Measurements from ENCODE around the gene NLRC5. TPM values are rescaled to one million over a fixed set of nuclear protein-coding genes. Genes with fewer than 3 reads are reported as not detected.
"Not testable (repeated sequence)": the region's sequence is repeated elsewhere in the genome, so short reads cannot be mapped to it uniquely, and the experiment has no call there.

The NLRC5 gene
- total RNA-seq, 1 donor from 2014 or later, result 9.8 TPM

DNA sequence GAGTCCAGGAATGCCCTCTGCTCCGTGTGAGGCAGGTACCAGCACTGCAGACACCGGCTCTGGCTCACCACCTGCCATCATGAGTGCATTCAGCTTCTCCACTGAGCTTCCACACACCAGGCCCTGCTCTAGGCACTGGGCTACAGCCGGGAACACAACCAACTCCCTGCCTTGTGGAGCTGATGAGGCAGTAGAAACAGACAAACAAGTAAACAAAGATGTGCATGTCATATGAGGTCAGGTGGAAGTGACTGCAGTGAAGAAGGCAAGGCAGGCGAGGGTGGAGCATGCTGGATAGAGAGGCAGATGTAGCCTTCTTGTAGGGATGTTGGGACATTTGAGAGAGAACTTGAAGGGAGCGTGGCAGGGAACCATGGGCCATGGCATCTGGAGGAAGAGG, 5.0 kb downstream of the NLRC5 start:
- intact Hi-C loops (cut with micrococcal nuclease), result no loop called here
- ATAC-seq, result no peak
- DNase-seq, result no peak

- ATAC-seq (no peak), DNase-seq (no peak)
- intact Hi-C loops (cut with micrococcal nuclease), result no loop called here
Observed at GRCh38 chr16:56995136-56995805, 5.9 kb downstream of the NLRC5 start.

DNA sequence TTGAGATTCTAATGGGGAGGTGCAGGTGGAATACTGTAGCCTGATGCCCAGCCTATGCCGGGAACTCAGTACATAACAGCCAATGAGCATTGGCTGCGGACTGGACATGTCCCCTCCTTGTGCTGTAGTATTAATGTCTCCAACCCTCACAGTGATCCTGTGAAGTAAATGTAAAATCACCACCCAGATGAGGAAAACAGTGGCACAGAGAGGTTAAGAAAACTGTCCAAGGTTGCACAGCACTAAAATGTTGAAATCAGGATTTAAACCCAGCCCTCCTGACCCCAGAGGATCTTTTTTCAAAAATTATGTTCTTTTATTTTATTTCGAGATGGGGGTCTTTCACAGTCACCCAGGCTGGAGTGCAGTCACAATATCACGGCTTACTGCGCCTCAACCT, 7.9 kb downstream of the NLRC5 start:
- DNase-seq (no peak), ATAC-seq (no peak)
- intact Hi-C loops (cut with micrococcal nuclease), result no loop called here

- intact Hi-C loops (cut with micrococcal nuclease), result no loop called here
Observed at GRCh38 chr16:56997931-56998330, 8.6 kb downstream of the NLRC5 start.

GRCh38 chr16:56998352-56998751, 9.0 kb downstream of the NLRC5 start:
- intact Hi-C loops (cut with micrococcal nuclease), result no loop called here
- no peak for ATAC-seq

More at GRCh38 chr16:56997931-56998330, 8.6 kb downstream of the NLRC5 start:
- no peak for ATAC-seq
- DNase-seq, result no peak

DNA sequence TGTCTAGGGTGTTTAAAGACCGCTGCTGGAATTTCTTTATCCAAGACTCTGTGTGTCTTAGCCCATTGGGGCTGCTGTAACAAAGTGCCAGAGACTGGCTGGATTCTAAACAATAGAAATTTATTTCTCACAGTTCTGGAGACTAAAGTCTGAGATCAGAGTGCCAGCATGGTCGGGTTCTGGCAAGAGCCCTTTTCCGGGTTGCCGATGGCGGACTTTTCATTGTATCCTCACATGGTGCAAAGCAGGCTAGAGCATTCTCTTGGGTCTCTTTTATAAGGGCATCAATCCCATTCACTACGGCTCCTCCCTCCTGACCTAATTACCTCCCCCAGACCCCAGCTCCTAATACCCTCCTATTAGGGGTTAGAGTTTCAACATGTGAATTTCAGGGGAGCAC, 9.5 kb downstream of the NLRC5 start:
- intact Hi-C loops (cut with micrococcal nuclease), result no loop called here
- ATAC-seq (no peak), DNase-seq (no peak)

More at GRCh38 chr16:56998352-56998751, 9.0 kb downstream of the NLRC5 start:
- no peak for DNase-seq

GRCh38 chr16:56999409-57000270, 10.3 kb downstream of the NLRC5 start:
- ATAC-seq (no peak), DNase-seq (no peak)
- intact Hi-C loops (cut with micrococcal nuclease), result no loop called here

DNA sequence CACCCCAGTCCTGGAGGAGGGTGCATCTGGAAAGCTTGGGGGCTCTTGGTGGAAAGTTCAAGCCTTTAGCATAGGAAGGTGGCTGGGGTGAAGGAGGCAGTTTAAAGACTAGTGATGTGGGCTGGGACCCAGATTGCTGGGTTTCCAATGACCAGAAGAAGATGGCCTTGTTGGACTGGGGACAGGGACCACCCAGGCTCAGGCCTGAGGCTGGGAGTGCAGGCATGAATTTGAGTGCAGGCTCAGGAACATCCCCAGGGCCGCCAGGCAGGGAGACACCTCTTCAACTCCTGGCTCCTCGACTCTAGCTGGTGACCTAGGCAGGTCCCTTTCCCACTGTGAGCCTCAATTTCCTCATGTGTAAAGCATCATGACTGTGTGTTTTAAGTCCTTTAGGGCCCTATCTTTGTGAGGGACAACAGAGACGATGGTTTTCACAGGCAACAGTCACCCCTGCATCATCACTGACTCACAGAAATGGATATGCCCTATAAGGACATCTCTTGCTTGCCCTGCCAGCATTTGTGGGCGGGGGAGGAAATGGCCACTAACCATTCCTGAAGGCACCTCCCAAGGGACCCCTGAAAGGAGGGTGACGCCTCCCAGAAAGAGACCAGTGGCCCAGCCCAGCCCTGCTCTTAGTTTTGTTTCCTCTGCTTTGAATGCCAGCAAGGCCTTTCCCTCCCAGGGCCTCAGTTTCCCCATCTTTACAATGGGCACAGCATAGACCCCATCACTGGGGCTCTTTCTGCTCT, 11.1 kb downstream of the NLRC5 start:
- intact Hi-C loops (cut with micrococcal nuclease), result no loop called here
- ATAC-seq, result peak; percentile 84
- peak; percentile 61 for DNase-seq

GRCh38 chr16:57001026-57001679, 11.8 kb downstream of the NLRC5 start:
- no peak for DNase-seq

DNA sequence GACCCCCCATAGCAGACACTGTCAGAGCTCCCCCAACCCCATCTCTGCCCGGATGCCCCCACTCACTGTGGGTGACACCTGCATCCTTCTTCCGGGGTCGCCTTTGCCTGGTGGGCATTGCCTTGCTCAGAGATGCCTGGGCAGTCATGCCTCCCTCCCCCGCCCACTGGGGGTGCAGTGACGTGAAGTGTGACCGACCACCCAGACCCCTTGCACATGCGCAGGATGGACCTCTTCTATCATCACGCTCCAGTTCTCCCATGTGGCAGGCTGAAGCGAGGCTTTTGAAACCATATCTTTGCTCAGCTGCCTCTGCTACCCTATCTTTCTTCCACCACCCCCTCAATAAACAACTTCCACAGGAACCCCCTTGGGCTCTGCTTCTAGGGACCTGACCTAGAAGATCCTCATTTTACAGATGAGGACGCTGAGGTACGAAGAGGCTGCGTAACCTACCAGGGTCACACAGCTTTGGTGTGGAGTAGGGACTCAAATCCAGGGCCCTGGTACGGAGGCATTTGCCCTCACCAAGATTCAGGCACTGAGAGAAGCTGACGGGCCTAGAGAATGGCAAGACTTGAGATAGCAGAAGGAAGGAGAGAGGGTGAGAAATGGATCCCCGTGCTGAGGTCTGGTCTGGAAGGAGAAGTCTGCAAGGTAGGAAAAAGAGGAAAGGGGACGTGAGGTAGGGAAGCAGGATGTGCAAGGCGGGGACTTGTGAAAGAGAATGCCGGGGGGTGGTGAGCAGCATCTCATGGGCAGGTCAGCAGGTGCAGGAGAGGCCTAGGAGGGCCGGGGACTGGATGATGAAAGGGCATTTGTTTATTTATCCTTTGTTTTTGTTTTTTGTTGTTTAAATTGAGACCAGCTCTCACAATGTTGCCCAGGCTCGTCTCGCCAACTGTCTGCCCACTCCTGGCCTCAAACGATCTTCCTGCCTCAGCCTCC, 14.4 kb downstream of the NLRC5 start:
- DNase-seq, result no peak
- intact Hi-C loops (cut with micrococcal nuclease), result no loop called here
- ATAC-seq, result no peak

More at GRCh38 chr16:57001026-57001679, 11.8 kb downstream of the NLRC5 start:
- peak; percentile 32 for ATAC-seq
- intact Hi-C loops (cut with micrococcal nuclease), result no loop called here

DNA sequence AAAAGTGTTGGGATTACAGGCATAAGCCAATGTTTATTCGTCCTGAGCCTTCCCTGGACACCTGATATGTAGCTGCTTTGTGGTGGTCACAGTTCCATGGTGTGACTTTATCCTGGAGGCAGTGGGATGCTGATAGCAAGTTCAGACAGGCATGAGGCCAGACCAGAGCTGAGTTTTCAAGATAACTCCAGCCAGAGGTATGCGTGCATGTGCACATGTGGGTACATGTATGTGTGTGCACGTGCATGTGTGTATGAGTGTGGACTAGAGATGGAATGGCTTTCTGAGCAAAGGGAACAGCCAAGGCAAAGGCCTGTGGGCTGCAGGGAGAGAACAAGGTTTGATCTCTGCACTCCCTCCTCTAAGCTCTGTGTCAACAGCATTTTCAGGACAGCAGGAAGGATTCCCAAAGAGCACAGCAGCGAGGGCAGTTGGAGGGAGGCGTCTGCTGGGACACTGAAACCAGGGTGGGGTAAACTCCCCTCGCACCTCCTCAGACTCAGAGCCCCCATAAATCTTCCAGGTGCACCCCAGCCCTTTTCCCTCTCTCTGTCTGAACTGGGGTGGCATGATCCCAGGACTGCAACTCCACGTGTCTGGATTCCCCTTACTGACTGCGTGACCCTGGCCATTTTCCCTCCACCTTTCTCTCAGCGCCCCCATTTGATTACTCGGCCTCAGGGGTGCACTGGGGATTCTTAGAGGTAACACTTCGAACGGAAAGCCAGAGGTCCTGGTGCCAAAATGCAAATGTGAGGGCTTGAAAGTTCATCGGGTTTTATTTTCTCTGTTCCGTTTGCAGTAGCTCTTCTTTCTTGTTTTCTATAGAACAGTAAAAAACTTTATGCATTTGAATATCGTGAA, 15.3 kb downstream of the NLRC5 start:
- intact Hi-C loops (cut with micrococcal nuclease), result no loop called here
- no peak for DNase-seq

DNA sequence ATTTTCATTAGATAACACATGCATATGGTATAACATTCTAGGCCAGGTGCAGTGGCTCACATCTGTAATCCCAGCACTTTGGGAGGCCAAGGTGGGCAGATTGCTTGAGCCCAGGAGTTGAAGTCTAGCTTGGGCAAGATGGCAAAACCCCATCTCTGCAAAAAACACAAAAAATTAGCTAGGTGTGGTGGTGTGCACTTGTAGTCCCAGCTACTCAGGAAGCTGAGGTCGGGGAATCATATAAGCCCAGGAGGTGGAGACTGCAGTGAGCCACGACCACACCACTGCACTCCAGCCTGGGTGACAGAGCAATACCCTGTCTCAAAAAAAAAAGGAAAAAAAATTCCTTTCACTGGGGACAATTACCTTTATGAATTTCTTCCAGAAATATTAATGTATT, 16.2 kb downstream of the NLRC5 start:
- ATAC-seq; DNase-seq; intact Hi-C loops (cut with micrococcal nuclease): not testable (repeated sequence)

More for the DNA sequence above, 15.3 kb downstream of the NLRC5 start:
- ATAC-seq, result no peak

- no peak for ATAC-seq
- intact Hi-C loops (cut with micrococcal nuclease), result no loop called here
- DNase-seq, result no peak
Observed at GRCh38 chr16:57007050-57007449, 17.7 kb downstream of the NLRC5 start.

GRCh38 chr16:57007530-57007929, 18.2 kb downstream of the NLRC5 start:
- no peak for DNase-seq
- intact Hi-C loops (cut with micrococcal nuclease), result no loop called here
- ATAC-seq, result no peak

DNA sequence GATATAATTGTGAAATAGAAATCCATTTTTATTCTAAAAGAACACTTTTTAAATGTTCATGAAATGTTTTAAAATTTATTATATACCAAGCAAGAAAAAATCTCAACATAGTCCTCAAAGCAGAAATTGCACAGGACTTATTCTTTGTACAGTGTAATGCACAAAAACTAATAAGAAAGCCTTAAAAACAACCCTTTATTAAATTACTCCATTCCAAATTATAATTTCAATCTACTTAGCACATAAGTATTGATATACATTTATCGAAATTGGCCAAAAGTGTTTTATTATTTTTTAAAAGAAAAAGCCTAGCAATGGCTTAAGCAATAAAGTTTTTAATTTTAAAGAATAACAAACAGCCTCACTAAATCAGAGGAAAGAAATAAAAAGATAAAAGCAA, 19.1 kb downstream of the NLRC5 start:
- intact Hi-C loops (cut with micrococcal nuclease), result no loop called here
- DNase-seq (no peak), ATAC-seq (no peak)

GRCh38 chr16:57009643-57010170, 20.4 kb downstream of the NLRC5 start:
- DNase-seq (no peak), ATAC-seq (no peak)
- intact Hi-C loops (cut with micrococcal nuclease), result no loop called here

- DNase-seq (no peak), ATAC-seq (no peak)
- intact Hi-C loops (cut with micrococcal nuclease), result no loop called here
Observed at GRCh38 chr16:57012353-57012752, 23.0 kb downstream of the NLRC5 start.
